Activated CD4-positive, alpha-beta T cell treated with anti-CD3 and anti-CD28 coated beads, Interleukin-2, Interleukin-4, amounts not matched to agents 100 ng/mL and 50 ng/mL, durations not matched to agents 16 hours and 8 hours (primary cell): ENCODE results near the gene HK3.

Source experiments
- DNase-seq: peaks from one replicate; pipeline ENCODE4 v3.0.0-alpha.2; 2020; ENCODE audit warnings: low spot score

HK3 gene

DNA sequence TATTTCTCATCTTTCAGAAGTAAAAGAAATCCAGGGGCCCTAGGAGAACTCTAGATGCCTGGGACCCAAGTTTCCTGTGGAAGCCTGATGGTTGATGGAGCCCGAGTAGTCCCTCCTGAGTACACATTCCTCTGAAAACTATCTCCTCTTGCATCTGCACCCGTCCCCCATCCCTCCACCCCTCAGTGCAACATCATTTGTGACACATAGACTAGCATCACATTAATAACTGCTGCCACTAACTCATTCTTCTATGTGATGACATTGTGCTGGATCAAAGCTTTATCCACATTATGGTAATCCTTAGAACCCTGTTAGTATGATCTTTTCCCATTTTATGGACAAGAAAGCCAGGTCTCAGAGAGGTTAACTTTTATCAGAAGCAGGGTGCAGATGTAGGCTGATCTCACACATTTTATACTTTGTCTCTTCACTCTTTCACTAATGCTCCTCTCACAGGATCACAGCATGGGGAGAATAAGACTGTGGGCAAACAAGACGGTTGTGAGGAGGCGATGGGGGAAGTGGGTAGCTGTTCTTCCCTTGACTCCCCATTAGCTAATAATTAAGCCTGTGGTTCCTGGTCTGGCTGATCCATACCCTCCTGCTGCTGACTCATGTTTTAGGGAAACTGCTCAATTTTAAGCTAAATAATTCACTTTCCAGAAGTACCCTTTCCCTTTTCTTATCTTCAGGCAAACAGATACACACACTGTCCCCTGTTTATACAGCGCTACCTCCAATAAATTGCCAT is 3.9 kb upstream of the HK3 start:
- DNase-seq = no peak

DNA sequence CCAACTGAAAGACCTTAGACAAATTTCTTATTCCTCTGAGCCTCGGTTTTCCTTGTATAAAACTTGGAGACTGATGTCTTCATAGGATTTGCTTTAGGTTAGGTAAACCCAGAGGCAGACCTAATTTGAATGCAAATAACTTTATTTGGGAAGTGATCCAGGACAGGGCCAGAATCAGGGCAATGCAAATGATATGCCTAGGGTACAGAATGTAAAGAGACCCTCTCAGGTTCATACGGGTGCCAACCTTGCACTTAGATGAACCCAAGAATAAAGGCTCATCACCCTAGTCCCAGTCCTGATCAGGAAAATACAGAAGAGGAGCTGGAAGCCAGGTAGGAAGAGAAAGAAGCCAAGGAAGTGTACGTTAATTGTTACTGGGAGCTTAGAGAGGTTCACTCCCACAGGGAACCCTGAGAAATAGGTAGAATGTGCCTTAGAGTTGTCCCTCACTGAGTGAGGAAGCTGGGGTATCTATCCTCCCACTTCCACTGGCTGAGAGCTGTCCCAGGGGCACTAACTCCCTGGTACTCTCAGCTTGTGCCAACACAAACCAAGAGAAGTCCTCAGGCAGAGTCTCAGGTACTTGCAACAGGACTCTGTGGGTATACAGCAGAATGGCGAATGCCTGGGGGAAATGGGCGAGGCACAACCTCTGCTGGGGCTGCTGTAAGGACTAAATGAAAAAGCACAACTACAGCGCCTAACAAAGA is 3.1 kb upstream of the HK3 start:
- no peak for DNase-seq

DNA sequence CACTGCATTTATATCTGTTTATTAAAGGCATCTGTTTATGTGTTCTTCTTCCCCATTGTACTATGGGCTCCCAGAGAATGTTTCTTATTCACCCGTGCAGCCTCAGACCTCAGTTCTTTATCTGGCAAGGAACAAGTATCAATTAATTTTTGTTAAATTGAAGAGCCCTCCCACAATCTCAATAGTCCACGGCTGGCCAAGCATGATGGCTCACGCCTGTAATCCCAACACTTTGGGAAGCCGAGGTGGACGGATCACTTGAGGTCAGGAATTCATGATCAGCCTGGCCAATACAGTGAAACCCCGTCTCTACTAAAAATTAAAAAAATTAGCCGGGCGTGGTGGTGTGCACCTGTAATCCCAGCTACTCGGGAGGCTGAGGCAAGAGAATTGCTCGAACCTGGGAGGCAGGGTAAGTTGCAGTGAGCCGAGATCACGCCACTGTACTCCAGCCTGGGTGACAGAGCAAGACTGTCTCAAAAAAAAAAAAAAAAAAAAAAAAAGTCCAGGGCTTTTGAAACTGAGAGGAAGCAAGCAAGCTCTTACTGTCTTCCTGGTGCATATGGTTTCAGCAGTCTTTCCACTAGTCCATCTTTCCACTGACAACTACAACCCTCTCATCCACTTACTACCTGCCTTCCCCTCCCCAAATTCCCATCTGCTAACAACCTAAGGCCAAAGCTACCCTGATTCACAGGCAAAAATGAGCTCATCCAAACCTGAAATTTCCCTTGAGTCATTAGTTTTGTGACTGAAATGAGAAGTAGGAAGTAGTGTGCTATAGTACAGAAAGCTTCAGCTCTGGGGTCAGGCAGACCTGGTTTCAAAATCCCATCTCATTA is 2.3 kb upstream of the HK3 start:
- peak; percentile 58 for DNase-seq

DNA sequence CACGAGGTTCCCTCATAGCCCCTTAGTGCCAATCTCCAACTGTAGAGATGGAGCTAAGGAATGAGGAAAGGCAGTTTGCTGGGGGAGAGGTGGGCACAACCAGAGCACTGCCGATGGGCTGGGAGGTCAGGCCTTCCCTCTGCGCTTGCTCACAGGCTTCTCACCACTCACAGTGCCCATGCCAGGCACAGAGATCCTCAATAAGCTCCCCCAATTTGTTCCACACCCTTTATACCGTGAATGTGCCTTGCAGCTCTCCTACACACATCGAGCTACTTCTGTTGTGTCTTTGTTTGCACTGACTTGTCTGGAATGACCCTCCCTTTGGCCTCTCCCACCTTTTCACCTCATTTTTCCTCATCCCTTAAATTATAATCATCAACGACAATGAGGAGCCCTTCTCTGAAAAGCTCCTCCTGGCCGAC is 1.6 kb upstream of the HK3 start:
- no peak for DNase-seq

DNA sequence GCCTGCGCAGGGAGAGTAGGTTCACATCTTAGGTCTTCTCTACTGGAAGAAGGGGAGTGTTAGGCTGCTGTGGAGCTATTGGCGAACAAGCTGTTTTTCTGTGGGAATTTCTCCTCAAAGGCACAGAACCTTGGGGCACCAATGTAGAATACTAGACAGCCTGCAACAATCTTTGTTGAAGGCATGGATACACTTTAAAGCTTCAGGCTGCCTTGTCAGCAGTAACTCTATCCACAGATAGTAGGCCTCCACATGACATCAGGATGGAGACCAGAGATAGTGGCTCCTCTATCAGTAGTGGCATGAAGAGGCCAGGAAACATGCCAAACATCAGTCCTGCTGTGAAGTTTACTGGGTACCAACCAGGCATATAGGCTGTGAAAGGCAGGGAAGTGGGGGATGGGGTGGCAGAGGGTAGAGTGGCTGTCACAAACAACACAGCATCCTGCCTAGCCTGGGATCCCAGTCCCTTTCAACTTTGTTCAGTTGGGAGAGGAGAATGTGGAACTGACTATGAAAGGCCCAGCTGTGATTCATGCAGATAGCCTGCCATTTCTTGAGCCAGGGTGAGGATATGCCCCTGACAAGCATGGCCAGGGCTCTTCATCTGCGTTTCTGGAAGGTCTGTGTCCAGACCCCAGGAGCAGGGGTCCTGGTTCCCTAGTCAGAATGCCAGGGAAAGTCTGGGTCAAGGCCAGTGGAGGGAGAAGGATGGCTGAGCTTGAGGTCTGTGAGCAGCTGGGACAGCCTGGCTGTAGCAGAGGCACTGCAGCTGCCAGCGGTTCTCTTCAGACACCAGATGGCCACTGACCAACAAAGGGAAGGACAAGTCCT is 1.0 kb upstream of the HK3 start:
- DNase-seq = no peak

DNA sequence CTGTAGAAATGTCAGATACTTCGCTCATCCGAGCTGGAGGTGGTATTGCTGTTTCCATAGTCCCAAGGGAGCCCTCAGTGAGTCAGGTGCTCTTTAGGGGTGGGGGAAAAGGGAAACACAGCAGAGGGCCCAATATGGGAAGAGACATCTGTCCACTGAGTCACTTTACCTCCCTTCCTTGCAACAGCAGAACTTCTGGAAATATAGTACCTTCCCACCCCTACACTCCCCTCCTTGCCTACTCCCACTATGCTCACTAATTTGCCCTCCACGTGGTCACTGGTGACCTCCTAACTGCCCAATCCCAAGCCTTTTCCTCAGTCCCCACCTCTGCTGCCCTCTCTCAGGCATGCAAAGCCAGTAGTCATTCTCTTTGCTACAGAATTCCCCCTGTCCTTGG is 1.9 kb downstream of the HK3 start:
- no peak for DNase-seq

DNA sequence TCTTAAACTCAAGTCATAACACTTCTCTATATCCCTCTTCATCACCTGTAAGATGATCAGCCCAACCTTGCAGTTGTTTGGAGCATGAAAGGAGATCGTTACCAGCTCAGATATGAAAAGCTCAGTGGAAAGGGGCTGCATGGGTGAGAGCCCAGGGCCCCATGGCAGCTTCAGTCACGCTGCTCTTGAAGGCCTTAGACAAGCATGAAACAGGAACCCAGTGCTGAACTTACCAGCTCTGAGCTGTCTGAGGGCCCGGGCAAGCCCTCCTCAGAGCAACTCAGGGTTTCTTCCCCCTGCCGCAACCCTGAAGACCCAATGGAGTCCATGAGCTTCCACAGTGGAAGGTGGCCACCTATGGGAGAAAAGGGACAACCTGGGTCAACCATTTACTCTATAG is 3.3 kb downstream of the HK3 start:
- no peak for DNase-seq

DNA sequence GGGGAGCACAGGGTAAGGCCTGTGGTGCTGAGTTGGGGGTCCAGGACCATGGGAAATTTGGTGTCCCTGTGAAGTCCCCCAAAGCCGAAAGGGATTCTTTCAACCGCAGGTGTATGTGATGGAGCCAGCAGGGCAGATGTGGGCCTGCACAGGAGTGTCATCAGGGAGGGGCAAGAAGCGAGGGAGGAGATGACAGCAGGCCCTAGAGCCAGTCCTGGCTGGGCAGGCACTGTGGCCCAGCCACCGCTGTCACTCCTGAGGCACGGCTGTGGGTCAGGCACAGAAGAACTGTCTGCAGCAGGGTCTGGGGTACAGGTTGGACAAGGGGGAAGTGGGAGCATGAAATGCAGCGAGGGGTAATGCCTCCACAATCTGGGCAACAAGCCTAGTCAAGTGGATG is 4.8 kb downstream of the HK3 start:
- DNase-seq = no peak

DNA sequence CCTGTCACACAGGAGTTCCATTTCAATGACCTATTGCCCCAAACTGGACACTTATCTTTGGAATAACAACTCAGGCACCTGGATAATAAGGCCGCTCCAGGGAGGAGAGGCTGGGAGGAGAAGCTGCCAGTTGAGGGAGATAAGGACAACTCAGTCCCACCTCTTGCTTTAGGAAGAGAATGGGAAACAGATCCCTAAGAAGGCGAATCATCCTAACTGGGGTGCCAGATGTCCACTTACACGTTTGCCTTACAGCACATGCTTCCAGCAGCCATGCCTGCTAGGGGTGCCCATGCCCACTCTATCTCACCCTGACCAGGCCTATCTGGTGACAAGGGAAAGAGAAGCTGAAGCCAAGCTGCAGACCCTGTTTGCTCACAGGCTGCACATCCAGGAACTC is 6.5 kb downstream of the HK3 start:
- DNase-seq = no peak

DNA sequence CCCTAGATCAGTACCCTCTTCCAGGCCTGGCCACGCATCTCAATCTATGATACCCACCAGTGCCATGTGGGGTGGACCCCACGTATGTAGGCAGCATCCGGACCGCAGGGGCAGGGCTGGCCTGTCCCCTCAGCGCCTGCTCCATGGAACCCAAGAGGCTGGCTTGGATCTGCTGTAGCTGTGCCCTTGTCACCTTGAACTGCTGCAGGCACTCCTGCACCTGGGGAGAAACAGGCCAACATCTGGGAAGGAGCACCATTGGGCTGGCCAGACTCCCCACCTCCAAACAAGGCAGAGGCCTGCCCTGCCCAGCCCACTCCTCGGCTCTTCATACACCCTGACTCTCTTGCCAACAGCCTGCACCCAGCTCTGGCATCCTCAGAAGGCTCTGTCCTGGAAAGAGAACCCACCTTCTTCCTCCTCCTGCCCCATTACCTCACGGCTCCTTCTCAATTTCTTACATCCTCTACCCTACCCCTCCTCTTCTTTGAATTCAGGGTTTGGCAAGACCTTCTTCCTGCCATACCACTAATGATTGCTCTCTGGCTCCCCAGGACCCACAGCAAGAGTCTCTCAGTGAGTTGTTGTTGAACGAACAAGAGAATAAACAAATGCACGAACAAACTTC is 7.7 kb downstream of the HK3 start:
- DNase-seq = no peak

DNA sequence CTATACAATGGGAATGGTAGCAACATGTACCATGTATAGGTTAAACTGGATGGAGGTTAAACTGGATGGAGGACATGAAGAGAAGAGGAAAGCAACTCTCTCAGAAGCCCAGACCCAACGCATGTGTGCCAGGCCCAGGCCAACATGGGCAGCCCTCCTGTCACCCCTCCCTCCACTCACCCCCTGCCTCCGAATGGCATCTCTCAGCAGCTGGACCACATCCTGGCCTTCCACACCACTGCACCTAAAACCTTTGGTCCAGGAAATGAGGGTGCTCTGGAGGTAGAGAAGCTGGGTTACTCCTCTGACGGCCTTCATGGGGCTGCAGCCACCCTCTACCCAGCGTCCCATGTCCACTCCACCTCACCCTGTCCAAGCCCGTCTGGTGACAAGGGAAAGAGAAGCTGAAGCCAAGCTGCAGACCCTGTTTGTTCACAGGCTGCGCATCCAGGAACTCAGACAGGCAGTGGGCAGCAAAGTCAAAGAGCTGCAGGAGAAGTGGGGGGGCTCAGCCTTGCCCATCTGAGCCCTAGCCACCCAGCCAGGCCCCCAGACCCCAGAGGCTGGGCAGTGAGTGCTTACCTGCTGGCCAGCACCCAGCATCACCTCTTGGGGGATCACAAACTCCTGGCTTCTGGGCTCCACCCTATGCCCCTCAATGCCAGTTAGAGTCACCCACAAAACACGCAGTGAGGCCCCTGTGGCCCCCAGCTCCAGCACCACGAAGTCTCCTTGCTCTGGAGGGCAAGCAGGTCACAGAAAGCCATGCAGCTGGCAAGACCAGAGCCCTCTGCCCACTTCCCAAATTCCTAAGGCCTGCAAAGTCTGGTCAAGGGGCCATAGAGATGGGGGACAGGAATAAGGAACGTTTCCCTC is 8.5 kb downstream of the HK3 start:
- no peak for DNase-seq

DNA sequence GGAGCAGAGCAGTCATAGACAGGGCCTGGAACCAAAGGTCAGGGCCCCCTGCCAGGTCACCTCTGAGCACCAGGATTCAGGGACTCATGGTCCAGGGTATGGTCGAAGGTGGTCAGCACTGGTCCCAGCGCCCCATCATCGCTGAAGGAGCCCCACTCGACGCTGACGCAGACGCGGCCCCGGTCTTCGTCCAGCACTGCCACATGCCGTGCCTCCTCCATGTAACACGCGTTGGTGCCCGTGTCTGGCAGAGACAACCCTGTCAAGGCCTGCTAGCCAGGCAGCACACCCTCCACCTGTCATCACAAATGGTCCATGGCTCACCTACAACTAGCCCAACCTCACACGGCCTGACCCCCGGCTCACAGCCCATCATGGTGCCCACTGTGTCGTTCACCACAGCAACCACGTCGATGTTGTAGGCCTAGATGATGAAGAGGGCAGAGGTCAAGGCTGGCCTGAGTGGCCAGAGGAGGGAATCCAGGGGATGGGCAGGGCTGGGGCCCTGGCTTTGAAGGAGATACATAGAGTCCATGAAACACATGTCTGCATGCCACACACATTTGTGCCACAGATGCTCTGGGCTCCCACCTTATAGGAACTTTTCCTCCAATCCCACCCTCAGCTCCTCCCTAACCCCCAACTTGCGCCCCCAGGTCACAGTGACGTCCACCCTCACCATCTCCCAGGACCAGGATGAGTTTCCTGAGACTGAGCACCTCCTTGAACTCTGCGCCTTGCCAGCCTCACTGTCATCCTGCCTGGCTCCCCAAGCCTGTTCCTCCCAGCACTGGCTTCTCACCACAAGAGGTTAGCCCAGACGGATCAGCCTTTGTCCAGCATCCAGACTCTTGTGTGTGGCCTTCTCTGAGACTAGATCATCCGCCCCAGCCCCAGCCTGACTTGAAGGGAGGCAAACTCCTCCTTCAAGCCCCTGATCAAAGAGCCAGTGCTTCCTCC is 9.5 kb downstream of the HK3 start:
- DNase-seq = no peak

DNA sequence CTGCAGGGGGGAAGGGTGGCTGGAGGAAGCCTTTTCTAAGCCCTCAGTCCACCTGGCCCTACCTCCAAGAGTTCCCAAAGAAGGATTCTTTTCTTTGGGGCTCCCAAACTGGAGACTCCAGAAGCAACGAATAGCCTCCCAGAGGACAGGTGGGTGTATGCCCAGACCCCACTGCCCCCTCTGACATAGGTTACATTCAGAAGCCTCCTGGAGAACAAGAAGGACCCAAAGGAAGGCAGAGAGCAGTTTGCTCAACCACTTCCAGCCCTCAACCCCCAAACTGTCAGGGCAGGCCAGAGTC is 10.3 kb downstream of the HK3 start:
- DNase-seq = no peak

DNA sequence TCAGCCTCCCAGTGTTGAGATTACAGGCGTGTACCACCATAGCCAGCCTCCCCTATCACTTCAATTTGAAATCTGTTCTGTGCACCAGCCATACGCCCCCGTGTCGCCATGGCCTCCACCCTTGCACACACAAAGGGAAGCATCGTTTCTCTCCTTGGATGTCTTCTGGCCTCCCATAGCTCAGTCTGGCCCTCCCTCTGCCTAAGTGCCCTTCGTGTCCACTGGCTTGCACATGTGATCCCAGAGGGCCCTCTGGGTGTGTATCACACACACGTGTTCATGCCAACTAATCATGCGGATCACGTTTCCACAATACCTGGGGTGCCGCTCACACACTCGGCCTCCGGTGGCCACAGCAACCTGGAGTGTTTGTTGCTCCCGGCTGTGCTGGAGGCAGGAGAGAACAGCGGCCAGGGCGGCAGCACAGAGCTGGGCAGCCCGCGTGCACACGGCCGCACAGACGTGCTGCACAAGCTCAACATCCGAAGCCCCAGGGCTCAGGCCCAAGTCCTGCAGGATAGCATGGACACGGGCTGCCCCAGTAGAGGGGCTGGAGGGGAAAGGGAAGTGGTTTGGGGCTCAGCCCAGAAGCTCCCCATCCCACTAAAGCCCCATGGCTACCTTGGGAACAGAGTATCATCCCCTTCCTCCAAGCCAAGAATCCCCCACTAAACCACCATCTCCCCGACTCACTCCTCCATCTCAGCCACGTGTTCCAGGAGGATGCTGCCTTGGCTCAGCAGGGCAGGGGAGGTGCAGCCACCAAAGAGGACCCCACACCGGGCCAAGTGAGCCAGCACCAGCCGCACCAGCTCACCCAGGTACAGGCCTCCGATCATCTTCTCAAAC is 10.9 kb downstream of the HK3 start:
- DNase-seq = no peak

DNA sequence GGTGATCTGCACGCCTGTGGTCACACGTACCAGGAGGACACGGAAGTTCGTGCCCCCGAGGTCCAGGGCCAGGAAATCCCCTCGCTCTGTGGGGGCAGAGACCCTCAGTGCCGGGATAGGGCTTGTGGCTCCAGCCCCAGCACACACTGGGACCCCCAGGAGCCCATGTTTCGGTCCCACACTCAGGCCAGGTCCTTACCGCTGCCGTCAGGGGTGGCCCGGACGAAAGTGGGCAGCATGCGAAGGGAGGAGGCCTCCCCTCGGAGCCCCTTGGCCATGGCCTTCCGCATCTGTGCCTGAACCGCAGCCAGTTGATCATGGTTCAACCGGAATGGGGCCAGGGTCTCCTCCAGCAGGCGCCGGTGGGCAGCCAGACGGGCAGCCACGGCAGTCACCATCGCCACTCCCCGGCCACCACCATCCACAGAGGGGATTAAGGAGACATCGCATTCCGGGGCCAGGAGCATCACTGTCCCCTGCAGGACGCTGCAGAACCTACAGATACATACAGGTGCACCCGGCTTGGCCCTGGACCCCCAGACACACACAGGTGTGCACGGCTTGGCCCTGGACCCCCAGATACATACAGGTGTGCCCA is 11.8 kb downstream of the HK3 start:
- no peak for DNase-seq

DNA sequence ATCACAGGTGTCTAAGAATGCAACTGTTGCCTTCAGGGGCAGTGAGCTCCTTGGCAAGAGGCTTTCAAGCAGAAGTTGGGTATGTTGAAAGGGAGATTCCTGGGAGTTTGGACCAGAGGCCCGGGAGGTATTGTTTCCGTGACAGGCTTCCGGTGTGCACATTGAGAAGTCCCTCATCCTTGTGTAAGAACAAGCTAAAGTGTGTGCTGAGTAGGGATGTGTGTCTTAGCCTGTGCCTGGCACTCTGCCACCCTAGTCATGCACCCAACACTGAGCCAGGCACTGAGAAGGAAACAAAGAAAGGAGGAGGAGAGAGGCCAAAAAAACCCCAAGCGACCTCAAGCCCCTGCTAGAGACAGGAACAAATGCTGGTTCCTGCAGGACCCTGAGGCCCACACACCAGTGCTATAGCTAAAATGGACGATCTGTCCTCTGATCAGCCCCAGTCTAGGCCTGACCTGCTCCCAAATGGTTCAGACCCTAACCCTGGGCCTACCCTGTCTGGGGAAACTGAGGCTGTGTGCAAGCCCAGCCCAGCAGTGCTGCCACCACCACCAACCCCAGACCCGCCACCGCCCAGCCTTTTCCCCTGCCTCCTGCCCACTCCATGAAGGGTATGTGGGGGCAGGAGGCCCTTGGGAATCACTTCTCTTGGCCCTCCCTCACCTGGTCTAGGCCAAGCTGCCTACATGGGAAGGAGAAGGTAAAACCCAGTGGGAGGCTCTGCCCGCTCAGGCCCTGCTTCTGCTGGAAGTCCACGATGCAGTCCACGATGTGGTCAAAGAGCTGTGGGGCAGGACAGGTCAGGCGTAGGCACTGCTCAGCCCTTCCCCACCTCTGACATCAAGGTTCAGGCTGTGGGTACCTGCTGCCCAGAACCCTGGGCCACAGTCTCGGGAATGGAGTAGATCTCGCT is 12.6 kb downstream of the HK3 start:
- no peak for DNase-seq

DNA sequence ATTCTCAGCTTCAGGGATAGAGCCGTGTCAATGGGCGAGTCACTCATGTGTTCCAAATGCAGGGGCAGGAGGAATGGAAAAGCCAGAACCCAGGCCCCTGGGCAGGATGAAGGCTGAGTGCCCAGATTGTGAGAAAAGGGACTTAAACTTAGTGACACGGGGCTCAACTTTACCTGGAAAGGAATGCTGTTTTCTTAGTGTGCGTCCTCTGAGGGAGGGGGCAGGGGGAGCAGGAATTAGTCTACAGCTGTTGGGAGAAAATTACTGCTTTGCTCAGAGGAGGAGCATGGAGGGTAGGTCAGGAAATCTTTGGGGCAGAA is 14.6 kb downstream of the HK3 start:
- no peak for DNase-seq
